Transverse colon (tissue), 3 donors: Measurements from ENCODE around the gene SFMBT1.

Experiments used
- POLR2A ChIP-seq: fragments of 450-650 bp; IDR thresholded peaks from one replicate; pipeline ENCODE4 v1.6.1; 2016; ENCODE audit warnings: antibody characterized with exemption, mild to moderate bottlenecking, moderate library complexity
- TF ChIP-seq, protein P1 (sequence below), 5 experiments: fragments of 200-600 bp in 3 of 5; fragments of 450-650 bp in 2 of 5; sonication (generic) in 3 of 5; IDR thresholded peaks; 1 replicate in 2 of 5; 2 replicates in 3 of 5; pipeline ENCODE4 v1.5.1; 2016 to 2017; ENCODE audit warnings: antibody characterized with exemption in 5 of 5, inconsistent platforms in 3 of 5, mild to moderate bottlenecking in 2 of 5, moderate library complexity in 1 of 5

- TF ChIP-seq, protein P1, sequence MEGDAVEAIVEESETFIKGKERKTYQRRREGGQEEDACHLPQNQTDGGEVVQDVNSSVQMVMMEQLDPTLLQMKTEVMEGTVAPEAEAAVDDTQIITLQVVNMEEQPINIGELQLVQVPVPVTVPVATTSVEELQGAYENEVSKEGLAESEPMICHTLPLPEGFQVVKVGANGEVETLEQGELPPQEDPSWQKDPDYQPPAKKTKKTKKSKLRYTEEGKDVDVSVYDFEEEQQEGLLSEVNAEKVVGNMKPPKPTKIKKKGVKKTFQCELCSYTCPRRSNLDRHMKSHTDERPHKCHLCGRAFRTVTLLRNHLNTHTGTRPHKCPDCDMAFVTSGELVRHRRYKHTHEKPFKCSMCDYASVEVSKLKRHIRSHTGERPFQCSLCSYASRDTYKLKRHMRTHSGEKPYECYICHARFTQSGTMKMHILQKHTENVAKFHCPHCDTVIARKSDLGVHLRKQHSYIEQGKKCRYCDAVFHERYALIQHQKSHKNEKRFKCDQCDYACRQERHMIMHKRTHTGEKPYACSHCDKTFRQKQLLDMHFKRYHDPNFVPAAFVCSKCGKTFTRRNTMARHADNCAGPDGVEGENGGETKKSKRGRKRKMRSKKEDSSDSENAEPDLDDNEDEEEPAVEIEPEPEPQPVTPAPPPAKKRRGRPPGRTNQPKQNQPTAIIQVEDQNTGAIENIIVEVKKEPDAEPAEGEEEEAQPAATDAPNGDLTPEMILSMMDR (IDR thresholded peaks at IDR 0.05): peak in 4 of 5 experiments; percentile 11 to 34 (median 14)
- TF ChIP-seq POLR2A: no peak
Measured at GRCh38 chr3:52986938-52987337, 58.9 kb downstream of the SFMBT1 start.
